ENCODE results near the gene CHIC2.

DNA sequence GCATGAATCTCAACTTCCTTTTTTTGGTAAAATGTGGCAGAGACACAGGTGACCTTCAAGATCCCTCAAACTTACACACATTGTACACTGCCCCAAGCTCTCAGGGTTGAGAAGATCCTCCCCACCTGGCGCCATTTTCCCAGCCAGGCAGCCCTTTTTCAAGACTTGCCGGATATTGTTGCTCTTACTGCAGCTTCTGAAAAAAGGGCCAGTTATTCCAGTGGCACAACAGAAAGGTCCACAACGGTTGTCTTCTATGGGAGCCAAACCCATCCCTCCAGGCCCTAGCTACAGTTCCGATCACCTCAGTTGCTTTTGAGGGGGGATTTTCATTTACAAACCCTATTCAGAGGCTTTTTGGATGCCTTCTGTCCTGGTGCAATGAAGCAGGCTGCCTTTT, 101.1 kb downstream of the CHIC2 start:
- TF ChIP-seq CTCF (IDR thresholded peaks at IDR 0.05) (no peak), POLR2A (IDR thresholded peaks at IDR 0.05) (no peak), EP300 (IDR thresholded peaks at IDR 0.05) (no peak)
